Measurements from ENCODE around the gene CUEDC2.
"Not testable (repeated sequence)": the region's sequence is repeated elsewhere in the genome, so short reads cannot be mapped to it uniquely, and the experiment has no call there.

Gene CUEDC2

GRCh38 chr10:102432162-102432950, at the start of gene CUEDC2:
Gene CUEDC2 (minus strand): TSS chr10:102432574. CDS start chr10:102425188, 7,386 bp downstream.
- DNase-seq, result peak; percentile 98

- no peak for DNase-seq
These were observed 48.0 kb upstream of the CUEDC2 start for GRCh38 chr10:102480396-102480795.

GRCh38 chr10:102479651-102480050, 47.3 kb upstream of the CUEDC2 start:
- no peak for DNase-seq

GRCh38 chr10:102476466-102477141, 44.2 kb upstream of the CUEDC2 start:
- DNase-seq, result no peak

GRCh38 chr10:102475451-102476040, 43.2 kb upstream of the CUEDC2 start:
- no peak for DNase-seq

- no peak for DNase-seq
These were observed 41.3 kb upstream of the CUEDC2 start for GRCh38 chr10:102473445-102474331.

GRCh38 chr10:102470579-102471546, 38.5 kb upstream of the CUEDC2 start:
- no peak for DNase-seq

GRCh38 chr10:102468683-102469082, 36.3 kb upstream of the CUEDC2 start:
- no peak for DNase-seq

GRCh38 chr10:102467971-102468438, 35.6 kb upstream of the CUEDC2 start:
- no peak for DNase-seq

- no peak for DNase-seq
These were observed 34.9 kb upstream of the CUEDC2 start for GRCh38 chr10:102467318-102467717.

GRCh38 chr10:102465466-102465865, 33.1 kb upstream of the CUEDC2 start:
- no peak for DNase-seq

GRCh38 chr10:102463983-102464382, 31.6 kb upstream of the CUEDC2 start:
- no peak for DNase-seq

GRCh38 chr10:102462512-102463054, 30.2 kb upstream of the CUEDC2 start:
- DNase-seq, result no peak

- DNase-seq, result peak; percentile 96
These were observed 29.0 kb upstream of the CUEDC2 start for GRCh38 chr10:102461187-102462054.

GRCh38 chr10:102460836-102461186, 28.4 kb upstream of the CUEDC2 start:
- DNase-seq, result no peak

- DNase-seq, result no peak
These were observed 26.3 kb upstream of the CUEDC2 start for GRCh38 chr10:102458656-102459055.

- no peak for DNase-seq
These were observed 25.3 kb upstream of the CUEDC2 start for GRCh38 chr10:102457591-102458150.

- no peak for DNase-seq
These were observed 23.6 kb upstream of the CUEDC2 start for GRCh38 chr10:102455893-102456471.

- not testable (repeated sequence) for DNase-seq
These were observed 22.5 kb upstream of the CUEDC2 start for GRCh38 chr10:102454662-102455487.
